ENCODE results near the gene ITPK1.

- TF ChIP-seq CTCF (conservative IDR thresholded peaks at IDR 0.05; ENCODE audit: low read length) (no peak), EZH2phosphoT487 (IDR thresholded peaks at IDR 0.05; ENCODE audit: borderline replicate concordance, low read depth, low read length) (no peak)
Observed at GRCh38 chr14:93009471-93010129, 106.1 kb downstream of the ITPK1 start.

Data from OCI-LY7 (cell line).